Stimulated activated naive CD8-positive, alpha-beta T cell treated with anti-CD3 and anti-CD28 coated beads, Interleukin-15, Interleukin-2, amounts not matched to agents 100 U/mL and 50 U/mL, for 24 hours (primary cell): ENCODE results near the gene TSEN54.
"Not testable (repeated sequence)": the region's sequence is repeated elsewhere in the genome, so short reads cannot be mapped to it uniquely, and the experiment has no call there.

Experiments used
- ATAC-seq: fragments of 150-1000 bp; cut with Tn5 transposase; one replicate; pipeline ENCODE4 v1.10.0; 2021
- DNase-seq: peaks from one replicate; pipeline ENCODE4 v3.0.0; 2021

The TSEN54 gene

DNA sequence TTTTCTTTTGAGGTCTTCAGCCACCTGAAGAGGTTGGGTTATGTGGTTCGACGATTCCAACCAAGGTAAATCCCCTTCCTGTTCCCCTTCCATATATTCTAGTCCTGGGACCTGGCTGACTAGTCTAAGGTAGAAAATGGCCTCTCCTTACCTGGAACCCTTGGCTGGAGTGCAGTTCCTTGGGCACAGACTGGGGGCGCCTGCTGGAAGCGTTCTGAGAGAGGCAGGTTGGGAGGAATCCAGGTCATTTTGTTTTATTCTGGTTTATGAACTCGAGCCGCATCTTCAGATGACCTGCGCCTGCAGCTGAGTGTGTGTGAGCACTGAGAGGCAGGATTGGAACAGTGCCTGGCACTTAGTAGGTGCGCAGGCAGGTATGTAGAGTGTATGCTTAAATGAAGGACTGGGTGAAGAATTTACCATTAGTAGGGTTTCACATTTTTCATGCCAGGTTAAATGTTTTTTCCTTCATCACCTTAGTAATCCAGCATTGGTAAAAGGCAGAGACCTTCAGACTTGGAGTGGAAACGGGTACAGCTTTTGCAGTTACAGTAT, 2.7 kb downstream of the TSEN54 start:
- ATAC-seq (no peak), DNase-seq (no peak)

GRCh38 chr17:75520413-75520812, 4.1 kb downstream of the TSEN54 start:
- not testable (repeated sequence) for DNase-seq, ATAC-seq

GRCh38 chr17:75521290-75521689, 5.0 kb downstream of the TSEN54 start:
- ATAC-seq (no peak), DNase-seq (no peak)

DNA sequence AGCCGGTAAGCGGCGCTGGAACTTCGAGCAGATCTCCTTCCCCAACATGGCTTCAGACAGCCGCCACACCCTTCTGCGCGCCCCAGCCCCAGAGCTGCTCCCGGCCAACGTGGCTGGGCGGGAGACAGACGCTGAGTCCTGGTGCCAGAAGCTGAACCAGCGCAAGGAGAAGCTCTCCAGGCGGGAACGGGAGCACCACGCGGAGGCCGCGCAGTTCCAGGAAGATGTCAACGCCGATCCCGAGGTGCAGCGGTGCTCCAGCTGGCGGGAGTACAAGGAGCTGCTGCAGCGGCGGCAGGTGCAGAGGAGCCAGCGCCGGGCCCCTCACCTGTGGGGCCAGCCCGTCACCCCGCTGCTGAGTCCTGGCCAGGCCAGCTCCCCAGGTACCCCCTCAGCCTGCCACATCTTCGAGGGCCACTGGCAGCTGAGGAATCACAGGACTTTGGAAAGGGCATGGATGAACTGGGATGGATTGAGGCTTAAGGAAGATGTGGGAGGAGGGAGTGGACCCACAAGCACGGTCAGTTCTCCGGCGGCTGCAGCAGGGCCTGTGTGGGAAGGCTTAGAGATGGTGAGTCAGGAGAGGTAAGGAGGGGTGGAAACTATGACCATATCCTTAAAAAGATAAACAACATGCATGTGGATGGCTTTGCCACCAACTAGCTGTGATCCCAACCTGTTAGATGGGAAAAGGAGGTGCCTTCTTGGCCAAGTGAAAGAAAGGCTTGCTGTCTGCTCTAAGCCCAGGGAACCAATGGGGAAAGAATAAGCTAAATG, 5.8 kb downstream of the TSEN54 start:
- ATAC-seq, result no peak
- DNase-seq, result no peak

DNA sequence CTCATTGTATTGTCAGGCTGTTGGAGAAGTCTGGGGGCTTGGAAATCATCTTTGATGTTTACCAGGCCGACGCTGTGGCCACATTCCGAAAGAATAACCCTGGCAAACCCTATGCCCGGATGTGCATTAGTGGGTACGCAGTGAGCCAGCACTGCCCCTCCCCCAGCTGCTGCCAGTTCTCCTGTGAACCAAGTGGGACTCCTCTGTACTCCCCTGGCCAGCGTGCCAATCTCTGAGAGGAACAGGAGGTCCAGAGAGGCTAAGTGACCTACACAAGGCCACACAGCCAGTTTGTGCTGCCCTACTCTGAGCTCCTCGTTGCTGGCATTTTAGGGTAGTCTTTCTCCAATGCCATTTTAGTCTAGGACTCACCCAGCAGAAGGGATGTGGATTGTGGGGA, 7.3 kb downstream of the TSEN54 start:
- DNase-seq (no peak), ATAC-seq (no peak)

- no peak for DNase-seq
- no peak for ATAC-seq
Measured at GRCh38 chr17:75524269-75524969, 8.1 kb downstream of the TSEN54 start.

- DNase-seq (peak; percentile 78), ATAC-seq (peak; percentile 89)
Measured at GRCh38 chr17:75524970-75525805, 8.9 kb downstream of the TSEN54 start, which contains the start of gene LLGL2. Gene LLGL2 (plus strand): TSS chr17:75525697. CDS start chr17:75543427, 17,730 bp downstream.

- no peak for ATAC-seq
Measured at GRCh38 chr17:75525806-75526554, 9.7 kb downstream of the TSEN54 start.

DNA sequence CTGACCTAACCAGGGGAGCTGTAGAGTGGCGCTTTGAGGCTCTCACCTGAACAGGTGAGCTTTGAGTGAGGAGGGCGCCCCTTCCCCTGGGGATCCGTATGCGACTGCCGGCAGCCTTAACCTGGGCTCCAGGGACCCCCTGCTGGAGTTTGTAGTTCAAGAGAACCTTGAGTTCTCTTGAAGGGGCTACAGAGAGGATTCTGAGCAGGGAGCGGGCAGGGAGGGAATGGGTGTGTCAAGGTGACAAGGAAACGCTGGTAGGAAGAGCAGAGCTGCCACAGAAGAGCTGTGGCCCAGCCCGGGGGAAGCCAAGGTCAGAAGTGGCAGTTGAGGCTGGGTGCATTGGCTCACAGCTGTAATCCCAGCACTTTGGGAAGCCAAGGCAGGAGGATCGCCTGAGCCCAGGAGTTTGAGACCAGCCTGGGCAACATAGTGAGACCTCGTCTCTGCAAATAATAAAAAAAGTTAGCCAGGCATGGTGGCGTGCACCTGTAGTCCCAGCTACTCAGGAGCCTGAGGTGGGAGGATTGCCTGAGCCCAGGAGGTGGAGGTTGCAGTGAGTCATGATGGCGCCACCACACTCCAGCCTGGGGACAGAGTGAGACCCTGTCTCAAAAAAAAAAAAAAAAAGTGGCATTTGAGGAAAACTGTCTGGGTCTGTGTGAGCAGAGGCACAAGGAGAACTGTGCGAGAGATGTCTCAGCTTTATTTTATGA, 10.4 kb downstream of the TSEN54 start:
- ATAC-seq (no peak), DNase-seq (no peak)

More at GRCh38 chr17:75525806-75526554, 9.7 kb downstream of the TSEN54 start:
- no peak for DNase-seq

DNA sequence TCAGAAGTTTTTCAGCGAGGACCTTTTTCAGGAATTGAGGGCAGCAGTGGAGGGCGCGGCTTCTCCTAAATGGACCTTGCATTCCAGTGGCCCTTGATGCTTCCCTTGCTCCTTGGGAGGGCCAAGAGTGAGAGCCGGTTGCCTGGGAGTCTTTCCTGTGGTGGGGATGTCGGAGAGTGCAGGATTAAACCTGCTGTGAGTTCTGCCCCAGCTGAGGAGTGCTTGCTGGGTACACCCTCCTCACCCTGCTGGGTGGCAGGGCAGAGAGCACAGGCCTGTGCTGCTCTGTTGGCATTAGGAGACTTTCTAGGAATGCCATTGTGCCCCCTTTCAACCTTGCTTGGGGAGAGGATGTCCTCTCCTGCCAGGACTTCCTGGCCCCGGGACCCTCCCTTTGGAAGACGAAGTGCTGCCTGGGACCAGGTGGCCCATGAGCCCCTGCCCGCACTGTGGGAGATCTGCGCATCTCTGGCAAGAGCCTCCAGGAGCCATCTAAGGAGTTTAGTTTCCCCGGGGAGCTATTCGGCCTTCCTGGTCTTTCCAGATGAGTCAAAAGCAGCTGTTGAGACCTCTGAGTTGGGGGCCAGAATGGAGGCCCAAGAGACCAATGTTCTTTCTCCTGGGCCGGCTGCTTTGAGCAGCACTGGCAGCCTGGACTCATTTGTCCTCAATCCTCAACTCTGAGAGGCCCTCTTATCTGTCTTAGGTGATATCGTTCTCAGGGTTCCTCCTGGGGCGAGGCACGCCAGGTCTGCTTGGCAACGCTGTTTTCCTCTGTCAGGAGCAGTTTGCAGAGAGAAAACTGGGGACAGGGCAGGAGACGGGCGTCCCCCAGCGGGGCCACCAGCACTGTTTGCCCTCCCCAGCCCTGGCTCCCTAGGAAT, 14.8 kb downstream of the TSEN54 start:
- no peak for ATAC-seq
- no peak for DNase-seq

GRCh38 chr17:75531721-75532072, 15.4 kb downstream of the TSEN54 start:
- no peak for DNase-seq
- ATAC-seq, result no peak

GRCh38 chr17:75535119-75535537, 18.8 kb downstream of the TSEN54 start:
- DNase-seq (peak; percentile 70), ATAC-seq (peak; percentile 87)

GRCh38 chr17:75535871-75536270, 19.5 kb downstream of the TSEN54 start:
- DNase-seq, result no peak
- no peak for ATAC-seq

DNA sequence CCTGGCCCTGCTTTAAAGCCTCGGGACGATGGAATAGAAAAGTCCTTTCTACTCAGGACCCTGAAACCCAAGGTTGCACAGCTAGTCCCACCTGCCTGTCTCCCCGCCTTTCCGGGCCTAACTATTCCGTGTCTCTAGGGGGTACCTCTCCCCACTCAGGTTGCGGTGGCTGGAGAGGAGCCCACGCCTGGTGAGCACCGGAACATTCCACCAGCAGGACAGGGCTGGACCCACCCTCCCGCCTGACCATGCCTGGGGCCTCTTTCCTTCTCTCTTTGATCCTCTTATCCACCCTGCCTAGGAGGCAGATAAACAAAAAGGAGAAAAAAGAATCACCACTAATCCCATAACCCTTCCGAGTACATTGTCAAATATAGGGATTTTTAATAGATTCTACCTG, 20.0 kb downstream of the TSEN54 start:
- ATAC-seq (no peak), DNase-seq (no peak)

GRCh38 chr17:75539967-75540729, 23.8 kb downstream of the TSEN54 start:
- DNase-seq (no peak), ATAC-seq (no peak)

DNA sequence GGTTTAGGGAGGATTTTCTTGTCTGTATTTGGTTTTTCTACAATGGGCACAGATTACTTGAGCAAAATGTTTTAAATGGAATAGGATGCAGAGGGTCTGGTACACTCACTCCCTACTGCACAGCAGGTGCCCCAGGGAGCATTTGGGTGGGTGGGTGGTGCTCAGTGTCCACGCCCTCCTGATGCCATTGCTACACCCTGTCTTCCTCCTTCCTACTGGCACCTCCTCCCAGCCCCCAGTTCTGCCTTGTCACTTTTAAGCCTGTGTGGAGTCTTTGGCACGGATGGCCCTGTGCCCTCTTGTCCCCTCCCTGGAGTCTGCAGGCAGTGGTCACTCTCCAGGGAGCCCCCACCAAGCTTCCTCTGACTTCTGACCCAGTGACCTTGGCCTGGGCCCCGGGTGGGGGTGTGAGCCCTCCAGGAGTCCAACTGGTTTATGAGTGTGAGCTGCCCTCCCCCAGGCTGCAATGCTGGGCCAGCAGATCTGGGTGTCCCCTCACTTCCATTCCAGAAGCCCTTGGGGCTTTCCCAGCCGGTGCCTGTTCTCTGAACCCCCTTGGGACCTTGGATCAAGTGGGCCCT, 24.7 kb downstream of the TSEN54 start:
- no peak for ATAC-seq
- no peak for DNase-seq

DNA sequence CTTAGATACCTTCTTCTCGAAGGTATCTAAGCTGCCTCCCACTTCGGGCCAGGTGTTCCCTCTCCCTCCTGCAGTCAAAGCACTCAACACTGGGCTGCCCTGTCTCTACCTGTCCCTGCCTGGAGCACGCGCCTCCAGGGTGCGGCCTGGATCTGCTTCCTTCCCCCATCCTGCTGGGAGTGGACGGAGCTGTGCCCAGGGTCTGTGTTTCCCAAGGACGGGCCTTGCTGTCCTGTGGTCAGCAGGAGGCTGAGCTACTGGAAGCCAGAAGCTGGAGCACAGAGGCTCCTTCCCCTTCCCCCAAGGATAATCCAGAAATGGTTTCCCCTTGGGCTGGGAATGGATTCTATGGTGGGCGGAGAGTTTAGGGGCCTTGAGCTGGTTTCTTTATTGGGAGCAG, 25.9 kb downstream of the TSEN54 start:
- DNase-seq (no peak), ATAC-seq (no peak)

DNA sequence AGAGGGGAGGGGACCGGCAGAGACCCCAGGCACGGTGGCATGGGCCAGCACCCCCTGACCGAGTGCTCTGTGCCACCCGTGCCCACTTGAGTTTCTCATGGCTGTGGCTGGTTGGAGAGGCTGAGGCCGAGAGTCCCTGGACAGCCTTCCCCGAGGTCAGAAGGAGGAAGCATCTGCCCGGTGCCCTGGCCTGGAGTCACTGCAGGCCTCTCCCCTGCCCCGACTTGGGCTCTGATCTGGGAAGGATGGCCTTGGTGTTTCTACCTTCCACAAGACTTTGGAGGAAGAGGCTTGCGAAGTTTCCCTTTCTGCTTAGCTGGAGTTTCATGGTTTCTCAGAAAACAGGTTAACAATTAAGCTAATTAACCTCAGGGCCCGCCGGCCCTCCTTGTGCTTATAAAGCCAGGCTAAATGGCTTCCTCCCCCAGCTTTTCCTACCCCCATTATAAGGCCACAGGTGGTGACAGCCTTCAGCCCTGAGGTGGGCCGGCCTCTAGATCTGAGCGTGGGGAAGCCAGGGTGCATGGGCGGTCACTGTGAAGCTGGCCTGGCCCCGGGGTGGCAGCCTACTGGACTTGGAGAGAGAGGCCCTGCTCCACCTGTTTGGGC, 26.5 kb downstream of the TSEN54 start:
- no peak for DNase-seq
- ATAC-seq, result no peak
